GM12873 (cell line): Measurements from ENCODE around the gene IL2RA.

ENCODE experiments used
- CTCF ChIP-seq: IDR thresholded peaks from 2 replicates; pipeline ENCODE4 v1.5.1; 2012; ENCODE audit warnings: low read depth, mild to moderate bottlenecking, moderate library complexity, low read length, control low read depth; ENCODE audit not compliant: insufficient read depth; ENCODE audit errors: missing control alignments

The IL2RA gene

GRCh38 chr10:6047847-6048246, 14.3 kb downstream of the IL2RA start:
- no peak for TF ChIP-seq CTCF

- TF ChIP-seq CTCF, result no peak
Observed at GRCh38 chr10:6046773-6047611, 15.2 kb downstream of the IL2RA start.

- TF ChIP-seq CTCF, result no peak
Observed at GRCh38 chr10:6045878-6046772, 16.0 kb downstream of the IL2RA start.

DNA sequence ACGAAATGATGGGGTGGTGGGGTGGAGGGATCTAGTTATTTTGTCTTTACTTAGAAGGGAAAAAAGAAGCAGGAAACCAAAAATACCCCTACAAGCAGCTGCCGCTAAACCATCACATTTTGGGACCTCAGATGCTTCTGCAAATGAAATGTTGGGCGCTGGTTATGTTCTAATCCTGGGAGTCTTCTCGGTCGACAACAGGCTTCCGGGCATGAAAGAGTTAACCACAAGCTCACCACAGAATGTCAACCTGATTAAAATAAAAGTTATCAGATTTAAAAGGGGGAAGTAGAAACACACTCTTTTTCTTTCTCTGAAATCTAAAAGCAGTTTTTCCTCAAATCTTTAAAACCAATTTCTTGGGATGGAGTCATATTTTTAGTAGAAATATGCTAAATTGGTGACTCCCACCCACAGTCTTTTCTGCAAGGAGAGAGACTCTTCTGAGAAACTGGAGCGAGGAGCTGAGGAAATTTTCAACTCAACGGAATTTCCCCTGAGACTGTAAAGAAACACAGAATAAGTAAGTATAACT, 16.8 kb downstream of the IL2RA start:
- no peak for TF ChIP-seq CTCF

DNA sequence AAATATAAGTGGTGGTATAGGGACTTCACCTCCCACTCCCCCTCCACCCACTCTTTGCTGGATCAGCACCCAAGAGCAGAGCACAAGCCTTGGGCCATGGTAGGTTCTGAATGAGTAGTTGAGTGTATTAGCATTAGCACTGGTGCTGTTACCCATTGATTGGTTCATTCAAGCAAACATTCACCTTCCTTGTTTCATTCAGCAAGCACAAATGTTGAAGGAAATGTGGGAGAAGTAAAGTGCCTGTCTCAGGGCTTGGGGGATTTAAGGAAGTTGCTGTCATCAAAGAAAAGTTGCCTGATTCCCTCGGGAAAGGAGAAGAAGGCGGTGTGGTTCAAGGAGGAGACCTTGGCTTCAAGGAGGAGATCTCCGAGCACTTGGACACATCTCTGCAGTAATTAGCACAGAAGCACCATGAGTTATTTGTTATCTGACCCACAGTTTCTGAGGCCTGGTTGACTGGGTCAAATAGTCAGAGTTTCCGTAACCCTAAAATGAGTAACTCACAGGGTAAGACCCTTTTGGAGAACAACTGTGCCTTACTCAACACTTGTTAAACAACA, 17.3 kb downstream of the IL2RA start:
- TF ChIP-seq CTCF, result no peak

DNA sequence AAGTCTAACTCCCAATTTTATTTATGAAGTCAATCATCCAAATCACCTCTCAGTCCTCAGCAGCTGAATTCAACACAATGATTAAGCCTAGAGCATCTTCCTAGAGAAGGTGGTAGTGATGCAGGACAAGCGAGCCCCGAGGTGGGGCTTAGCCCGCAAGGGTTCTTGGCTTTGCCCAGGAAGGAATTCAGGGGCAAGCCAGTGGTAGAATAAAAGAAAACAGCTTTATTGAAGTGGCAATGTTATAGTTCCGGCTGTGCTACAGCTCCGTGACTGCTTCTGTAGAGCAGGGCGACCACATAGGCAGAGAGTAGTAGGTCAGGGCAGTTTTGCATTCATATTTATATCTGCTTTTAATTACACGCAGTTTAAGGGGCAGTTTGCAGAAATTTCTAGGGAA, 18.1 kb downstream of the IL2RA start:
- no peak for TF ChIP-seq CTCF

GRCh38 chr10:6040205-6040604, 22.0 kb downstream of the IL2RA start:
- TF ChIP-seq CTCF, result no peak
